GM18909 (cell line): ENCODE data around the gene TENT5D.
"Not testable (repeated sequence)": the region's sequence is repeated elsewhere in the genome, so short reads cannot be mapped to it uniquely, and the experiment has no call there.

ENCODE experiments used
- ATAC-seq: cut with Tn5 transposase; IDR thresholded peaks from one replicate; pipeline ENCODE4 v1.9.1; 2021; ENCODE audit warnings: mild to moderate bottlenecking; ENCODE audit not compliant: unreplicated experiment, poor library complexity

TENT5D gene

DNA sequence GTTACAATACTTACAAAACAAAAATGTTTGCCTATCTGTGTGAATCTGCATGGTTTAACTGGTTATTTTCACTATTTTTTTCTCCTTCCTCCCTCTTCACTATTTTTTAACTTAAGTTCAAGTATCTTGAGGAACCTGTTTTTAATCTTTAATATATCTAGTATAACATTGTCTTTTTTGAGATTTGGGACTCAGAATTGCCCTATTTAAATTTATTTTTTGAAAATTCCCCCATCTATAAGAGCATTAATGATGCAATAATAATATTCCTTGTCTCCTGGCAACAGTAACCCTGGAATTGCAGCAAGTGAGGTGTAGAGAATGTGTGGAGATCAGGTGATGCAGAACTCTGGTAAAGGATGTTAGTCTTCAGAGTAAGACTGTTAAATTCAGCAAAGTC, at the start of gene TENT5D:
TSS of gene TENT5D (plus strand) at position 301 of the 400 bp plus-strand sequence. CDS start 22,093 bp downstream, outside the sequence.
- ATAC-seq, result no peak

- not testable (repeated sequence) for ATAC-seq
Measured at GRCh38 chrX:80385651-80386050, 34.6 kb upstream of the TENT5D start.

- no peak for ATAC-seq
Measured at GRCh38 chrX:80388206-80388605, 32.0 kb upstream of the TENT5D start.

GRCh38 chrX:80412042-80412441, 8.2 kb upstream of the TENT5D start:
- ATAC-seq, result no peak

DNA sequence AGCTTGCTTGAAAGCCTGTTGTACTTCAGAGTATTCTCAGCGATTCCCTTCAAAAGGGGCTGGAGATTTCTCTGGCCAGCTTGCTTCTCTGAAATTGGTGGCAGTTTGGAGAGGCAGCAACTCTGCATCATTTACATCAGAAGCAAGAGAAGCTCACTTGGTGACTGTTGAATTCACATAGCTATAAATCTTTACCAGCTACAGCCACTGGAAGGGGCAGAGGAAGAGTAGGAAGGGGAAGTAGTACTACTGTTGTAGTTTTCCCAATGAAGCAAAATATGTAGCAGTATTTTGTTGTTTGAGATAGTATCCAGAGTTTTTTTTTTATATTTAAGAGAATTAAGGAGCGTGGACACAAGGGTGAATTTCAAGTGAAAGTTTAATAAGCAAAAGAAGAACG, 2.8 kb downstream of the TENT5D start:
- no peak for ATAC-seq

DNA sequence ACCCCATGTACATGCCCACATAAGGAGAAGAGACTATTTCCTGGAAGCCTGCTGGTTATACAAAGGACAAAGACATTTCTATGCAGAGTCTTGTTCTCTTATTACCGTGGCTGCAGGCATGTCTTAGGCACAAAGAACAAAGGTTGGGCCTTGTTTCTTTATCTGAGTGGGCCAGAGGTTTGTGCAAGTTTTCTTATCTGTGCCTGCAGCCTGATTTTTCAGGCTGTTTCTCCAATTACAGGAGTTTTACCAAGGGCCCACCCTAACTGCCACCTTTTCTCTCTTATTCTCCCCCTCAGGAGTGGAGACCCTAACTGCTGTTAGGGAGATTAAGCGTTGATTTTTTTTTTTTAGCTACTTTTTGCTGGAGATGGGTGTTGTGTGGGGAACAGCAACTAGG, 3.5 kb downstream of the TENT5D start:
- ATAC-seq, result no peak

- no peak for ATAC-seq
Measured at GRCh38 chrX:80430826-80431504, 10.7 kb downstream of the TENT5D start.

- no peak for ATAC-seq
Measured at GRCh38 chrX:80431505-80431832, 11.2 kb downstream of the TENT5D start.

DNA sequence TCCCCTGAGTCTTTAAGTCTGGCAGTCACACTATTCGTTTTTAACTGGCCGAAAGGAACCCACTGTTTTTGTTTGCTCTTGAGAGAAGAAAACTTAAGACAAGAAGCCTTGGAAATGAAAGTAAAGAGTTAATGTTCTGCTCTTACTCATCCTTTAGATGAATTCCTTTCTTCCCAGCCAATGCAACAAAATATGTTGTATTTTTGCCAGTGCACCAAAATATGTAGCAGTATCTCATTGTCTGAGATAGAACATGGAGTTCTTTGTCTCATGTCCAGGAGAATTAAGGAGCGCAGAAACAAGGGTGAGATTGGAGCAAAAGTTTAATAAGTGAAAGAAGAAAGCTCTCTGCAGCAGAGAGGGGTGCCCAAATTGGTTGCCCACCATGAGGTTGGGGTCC, 12.2 kb downstream of the TENT5D start:
- ATAC-seq, result no peak

DNA sequence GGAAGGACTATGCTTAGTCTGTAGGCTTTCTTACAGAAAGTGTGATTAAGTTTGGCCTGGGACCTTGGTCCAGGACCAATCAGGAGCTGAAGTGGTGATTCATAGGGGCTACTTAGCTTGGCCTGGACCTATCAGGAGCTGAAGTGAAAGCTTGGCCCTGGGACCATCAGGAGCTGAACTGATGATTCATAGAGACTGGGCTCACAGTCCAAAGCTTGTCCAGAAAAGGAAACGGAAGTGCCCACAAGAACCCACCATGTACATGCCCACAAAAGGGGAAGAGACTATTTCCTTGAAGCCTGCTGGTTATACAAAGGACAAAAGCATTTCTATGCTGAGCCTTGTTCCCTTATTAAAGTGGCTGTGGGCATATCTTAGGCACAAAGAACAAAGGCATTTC, 12.6 kb downstream of the TENT5D start:
- no peak for ATAC-seq

DNA sequence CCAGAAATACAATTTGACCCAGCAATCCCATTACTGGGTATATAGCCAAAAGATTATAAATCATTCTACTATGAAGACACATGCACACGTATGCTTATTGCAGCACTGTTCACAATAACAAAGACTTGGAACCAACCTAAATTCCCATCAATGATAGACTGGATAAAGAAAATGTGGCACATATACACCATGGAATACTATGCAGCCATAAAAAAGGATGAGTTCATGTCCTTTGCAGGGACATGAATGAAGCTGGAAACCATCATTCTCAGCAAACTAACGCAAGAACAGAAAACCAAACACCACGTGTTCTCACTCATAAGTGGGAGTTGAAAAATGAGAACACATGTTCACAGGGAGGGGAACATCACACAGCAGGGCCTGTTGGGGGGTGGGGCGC, 47.9 kb downstream of the TENT5D start:
- not testable (repeated sequence) for ATAC-seq

DNA sequence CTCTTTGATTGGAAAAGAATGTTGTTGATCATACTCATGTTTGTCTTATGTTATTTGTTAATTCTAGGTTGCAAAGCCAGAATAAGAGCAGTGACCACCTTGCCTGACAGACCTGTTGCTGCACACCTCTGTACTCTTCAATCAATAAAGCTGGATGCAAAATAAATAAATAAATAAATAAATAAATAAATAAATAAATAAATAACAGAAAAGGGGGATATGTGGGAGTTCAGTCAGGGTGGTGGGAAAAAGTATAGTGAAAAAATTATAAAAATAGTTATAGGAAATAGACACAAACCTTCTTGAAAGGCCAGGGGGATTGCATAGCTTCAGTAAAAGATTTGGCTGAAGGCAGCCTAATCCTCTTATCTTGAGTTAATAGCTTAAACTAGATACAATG, 51.3 kb downstream of the TENT5D start:
- ATAC-seq, result no peak

DNA sequence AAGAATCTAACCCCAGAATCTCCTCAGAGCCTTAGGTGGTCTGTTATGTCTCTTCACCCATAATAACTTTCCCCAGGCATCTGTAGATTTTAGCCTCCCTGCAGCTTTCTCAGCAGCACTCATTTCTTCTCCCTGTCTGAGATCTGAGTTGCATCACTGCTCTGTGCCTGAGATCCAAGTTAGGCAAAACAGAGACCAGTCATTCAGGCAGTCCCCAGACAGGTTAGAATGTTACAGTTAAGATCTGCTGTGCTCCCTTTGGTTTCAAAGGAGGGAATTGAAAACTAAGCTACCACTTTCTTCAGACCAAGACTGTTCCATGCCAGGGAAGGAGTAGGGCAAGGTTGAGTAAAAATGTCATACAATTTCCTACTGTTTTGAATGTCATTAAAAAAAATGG, 65.3 kb downstream of the TENT5D start:
- no peak for ATAC-seq

GRCh38 chrX:80486299-80486698, 66.1 kb downstream of the TENT5D start:
- ATAC-seq, result no peak

DNA sequence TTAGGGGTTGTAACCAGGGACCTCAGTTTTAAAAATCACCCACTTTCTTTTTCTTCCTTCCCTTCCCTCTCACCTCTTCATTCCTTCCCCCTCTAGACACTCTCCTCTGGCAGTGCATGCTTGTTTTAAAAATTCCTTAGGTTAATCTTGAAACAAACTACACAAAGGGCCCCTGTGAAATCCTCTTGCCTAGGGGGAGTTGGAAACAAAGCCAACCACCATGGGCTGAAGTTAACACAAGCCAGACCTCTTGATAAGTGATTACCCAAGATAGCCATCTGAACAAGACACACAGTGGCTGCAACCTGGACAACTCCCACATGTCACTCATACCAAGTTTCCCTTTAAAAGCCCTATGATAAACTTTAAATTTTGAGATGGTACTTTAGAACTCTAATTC, 68.9 kb downstream of the TENT5D start:
- ATAC-seq, result no peak
